ENCODE results near the gene NUDT1. TPM values are rescaled to one million over a fixed set of nuclear protein-coding genes. Genes with fewer than 3 reads are reported as not detected.

Gene NUDT1
- total RNA-seq, 1 donor from 2014 or later, result 10.2 TPM

DNA sequence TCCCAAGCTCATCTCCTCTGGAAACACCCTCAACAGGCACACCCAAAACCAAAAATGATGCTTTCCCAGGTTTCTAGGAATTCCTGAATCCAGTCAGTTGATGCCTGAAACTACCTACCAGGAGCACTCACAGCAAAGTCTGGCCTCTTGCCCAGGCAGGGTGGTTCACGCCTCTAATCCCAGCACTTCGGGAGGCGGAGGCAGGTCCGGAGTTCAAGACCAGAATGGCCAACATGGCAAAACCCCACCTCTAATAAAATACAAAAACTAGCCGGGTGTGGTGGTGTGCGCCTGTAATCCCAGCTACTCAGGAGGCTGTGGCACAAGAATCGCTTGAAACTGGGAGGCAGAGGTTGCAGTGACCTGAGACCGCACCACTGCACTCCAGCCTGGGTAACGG is 11.1 kb upstream of the NUDT1 start:
- Histone ChIP-seq H3K27me3 (ENCODE audit: low read depth) (no peaks in the 10 kb centered on the region), H3K4me1 (peaks cover 33% of the 10 kb centered on the region), H3K4me3 (no peak overlapping the region), H3K36me3 (peaks cover 56% of the 10 kb centered on the region), H3K9me3 (no peaks in the 10 kb centered on the region), H3K27ac (no peak overlapping the region)
- ATAC-seq, result no peak
- TF ChIP-seq, protein P1, sequence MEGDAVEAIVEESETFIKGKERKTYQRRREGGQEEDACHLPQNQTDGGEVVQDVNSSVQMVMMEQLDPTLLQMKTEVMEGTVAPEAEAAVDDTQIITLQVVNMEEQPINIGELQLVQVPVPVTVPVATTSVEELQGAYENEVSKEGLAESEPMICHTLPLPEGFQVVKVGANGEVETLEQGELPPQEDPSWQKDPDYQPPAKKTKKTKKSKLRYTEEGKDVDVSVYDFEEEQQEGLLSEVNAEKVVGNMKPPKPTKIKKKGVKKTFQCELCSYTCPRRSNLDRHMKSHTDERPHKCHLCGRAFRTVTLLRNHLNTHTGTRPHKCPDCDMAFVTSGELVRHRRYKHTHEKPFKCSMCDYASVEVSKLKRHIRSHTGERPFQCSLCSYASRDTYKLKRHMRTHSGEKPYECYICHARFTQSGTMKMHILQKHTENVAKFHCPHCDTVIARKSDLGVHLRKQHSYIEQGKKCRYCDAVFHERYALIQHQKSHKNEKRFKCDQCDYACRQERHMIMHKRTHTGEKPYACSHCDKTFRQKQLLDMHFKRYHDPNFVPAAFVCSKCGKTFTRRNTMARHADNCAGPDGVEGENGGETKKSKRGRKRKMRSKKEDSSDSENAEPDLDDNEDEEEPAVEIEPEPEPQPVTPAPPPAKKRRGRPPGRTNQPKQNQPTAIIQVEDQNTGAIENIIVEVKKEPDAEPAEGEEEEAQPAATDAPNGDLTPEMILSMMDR (IDR thresholded peaks at IDR 0.05), result no peak
- intact Hi-C loops (cut with DNase I), result no loop called here
- no peak for DNase-seq

DNA sequence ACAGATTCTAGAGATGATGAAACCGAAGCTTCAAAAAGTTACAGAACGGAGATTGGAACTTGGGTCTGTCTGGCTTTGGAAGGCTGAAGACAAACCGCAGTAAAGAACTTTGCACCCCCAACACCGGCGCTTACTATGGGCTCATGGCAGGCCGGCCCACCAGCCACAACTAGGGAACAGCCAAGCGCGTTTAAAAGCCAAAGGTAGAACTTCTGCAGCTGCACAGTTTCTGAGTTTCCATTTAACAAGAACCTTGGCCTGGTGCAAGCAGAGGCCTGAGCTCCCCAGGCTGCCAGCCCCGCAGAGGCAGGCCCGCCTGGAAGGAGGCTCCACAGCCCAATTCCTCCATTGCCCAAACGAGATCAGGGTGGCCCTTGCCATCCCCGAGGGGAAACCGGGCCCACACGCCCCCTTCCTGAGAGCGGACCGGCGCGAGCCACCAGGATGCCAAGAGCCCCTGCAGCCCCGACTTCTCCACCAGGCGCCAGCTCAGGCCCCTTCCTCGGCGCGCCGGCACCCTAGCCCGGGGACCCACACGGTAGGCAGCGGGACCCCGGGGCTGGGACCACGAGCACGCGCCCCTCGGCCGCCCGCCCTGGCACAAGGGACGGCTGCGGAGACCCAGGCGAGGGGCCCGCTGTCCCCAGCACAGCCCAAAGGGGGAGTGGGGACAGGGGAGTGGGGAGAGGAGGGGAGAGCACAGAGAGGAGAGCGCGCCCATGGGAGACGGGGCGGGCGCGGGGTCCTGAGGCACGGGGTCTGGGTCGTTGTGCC is 9.8 kb upstream of the NUDT1 start:
- intact Hi-C loops (cut with DNase I), result no loop called here
- peak overlapping the region; percentile 82 for H3K27ac ChIP-seq
- peaks cover 32% of the 10 kb centered on the region for H3K4me1 ChIP-seq
- H3K4me3 ChIP-seq, result peak overlapping the region; percentile 98
- H3K27me3 ChIP-seq (ENCODE audit: low read depth), result no peaks in the 10 kb centered on the region
- peaks cover 51% of the 10 kb centered on the region for H3K36me3 ChIP-seq
- TF ChIP-seq, protein P1 (IDR thresholded peaks at IDR 0.05), result no peak
- peak; percentile 60 to 69 for ATAC-seq
- no peak for DNase-seq
- no peaks in the 10 kb centered on the region for H3K9me3 ChIP-seq

DNA sequence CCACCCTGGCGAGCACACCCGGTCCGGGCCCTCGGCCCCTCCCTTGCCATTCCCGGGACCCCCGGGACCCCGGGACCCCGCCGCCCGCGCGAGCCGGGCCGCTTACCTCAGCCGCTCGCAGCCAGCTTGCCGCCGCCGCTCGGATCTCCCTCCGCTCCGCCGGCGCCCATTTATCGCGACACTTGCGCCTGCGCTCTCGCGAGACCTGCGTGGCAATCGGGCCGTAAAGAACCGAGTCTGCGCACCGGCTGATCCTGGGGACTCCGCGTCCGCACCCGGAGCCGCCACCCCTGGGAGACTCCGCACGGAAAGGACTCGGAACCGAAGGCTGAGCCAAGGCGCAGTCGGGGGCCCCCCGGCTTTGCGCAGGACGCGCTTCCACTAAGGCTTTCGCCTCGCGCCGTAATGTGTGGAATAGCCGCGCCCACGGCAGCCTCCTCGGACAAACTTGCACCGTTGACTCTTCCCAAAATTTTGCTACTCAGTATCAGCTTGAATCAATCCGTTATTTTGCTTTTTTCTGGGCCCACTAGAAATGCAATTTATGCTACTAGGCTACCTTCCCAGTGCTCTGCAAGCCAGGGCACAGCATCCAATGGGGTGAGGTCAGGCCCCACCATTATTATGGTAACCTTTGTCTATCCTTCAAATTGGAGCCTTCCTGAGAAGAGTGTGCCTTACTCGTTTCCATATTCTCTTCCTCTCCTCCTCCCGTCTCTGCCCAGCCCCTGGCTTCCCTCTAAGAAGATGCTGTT is 9.1 kb upstream of the NUDT1 start, which contains the start of gene MAD1L1:
Gene MAD1L1 (minus strand): TSS at position 180 of the 755 bp plus-strand sequence. CDS start 2,812 bp downstream, outside the sequence.
- peak within 1 kb of the TSS; percentile 82 for H3K27ac ChIP-seq
- peak; percentile 92 for DNase-seq
- TF ChIP-seq, protein P1 (IDR thresholded peaks at IDR 0.05), result no peak
- H3K4me1 ChIP-seq, result peaks cover 38% of the 10 kb centered on the region
- H3K4me3 ChIP-seq, result peak within 1 kb of the TSS; percentile 98
- intact Hi-C loops (cut with DNase I), result no loop called here
- peaks cover 51% of the 10 kb centered on the region for H3K36me3 ChIP-seq
- ATAC-seq, result peak; percentile 89 to 94
- no peaks in the 10 kb centered on the region for H3K9me3 ChIP-seq
- no peaks in the 10 kb centered on the region for H3K27me3 ChIP-seq (ENCODE audit: low read depth)

DNA sequence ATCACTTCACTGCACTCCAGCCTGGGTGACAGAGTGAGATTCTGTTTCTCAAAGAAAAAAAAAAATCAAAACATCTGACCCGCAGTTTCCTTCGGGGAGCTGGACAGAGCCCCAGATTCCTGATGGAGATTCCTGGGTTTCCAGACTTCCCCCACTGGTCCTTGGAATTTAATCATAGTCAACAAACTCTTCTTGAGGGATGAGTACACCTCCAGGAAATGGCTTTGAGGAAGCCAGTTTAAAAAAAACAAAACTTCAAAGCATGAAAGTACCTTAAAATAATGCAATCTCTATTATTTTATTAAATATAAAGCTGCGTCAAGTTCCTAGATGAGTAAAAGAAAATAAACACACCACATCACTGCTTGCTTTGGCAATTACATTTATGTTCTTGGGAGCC is 8.1 kb upstream of the NUDT1 start:
- Histone ChIP-seq H3K27me3 (ENCODE audit: low read depth) (no peaks in the 10 kb centered on the region), H3K4me3 (no peak overlapping the region), H3K4me1 (peaks cover 40% of the 10 kb centered on the region), H3K27ac (no peak overlapping the region), H3K36me3 (peaks cover 53% of the 10 kb centered on the region), H3K9me3 (no peaks in the 10 kb centered on the region)
- TF ChIP-seq, protein P1 (IDR thresholded peaks at IDR 0.05), result no peak
- DNase-seq (no peak), ATAC-seq (no peak)
- intact Hi-C loops (cut with DNase I), result no loop called here

DNA sequence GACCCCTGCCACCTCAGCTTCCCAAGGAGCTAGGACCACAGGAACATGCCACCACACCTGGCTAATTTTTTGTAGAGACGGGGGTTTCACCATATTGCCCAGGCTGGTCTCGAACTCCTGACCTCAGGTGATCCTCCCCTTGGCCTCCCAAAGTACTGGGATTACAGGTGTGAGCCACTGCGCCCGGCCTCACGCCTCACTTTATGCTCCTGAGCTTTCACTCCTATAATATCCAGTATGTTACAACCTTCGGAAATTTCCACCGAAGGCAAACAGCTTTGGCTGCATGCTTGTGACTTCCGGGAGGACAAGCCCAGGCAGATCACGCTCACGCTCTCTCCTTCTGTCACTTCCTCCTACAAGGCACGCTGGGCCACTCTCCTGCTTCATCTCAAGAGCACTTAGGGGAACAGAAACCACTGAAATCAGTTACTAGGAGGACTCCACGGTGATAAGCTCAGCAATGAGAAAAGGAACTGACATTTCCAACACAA is 4.9 kb upstream of the NUDT1 start:
- ATAC-seq, result peak; percentile 81 to 84
- Histone ChIP-seq H3K4me1 (peaks cover 26% of the 10 kb centered on the region), H3K27me3 (ENCODE audit: low read depth) (no peaks in the 10 kb centered on the region), H3K9me3 (no peaks in the 10 kb centered on the region), H3K27ac (peak overlapping the region; percentile 82), H3K36me3 (peaks cover 50% of the 10 kb centered on the region), H3K4me3 (no peak overlapping the region)
- intact Hi-C loops (cut with DNase I), result no loop called here
- TF ChIP-seq, protein P1 (IDR thresholded peaks at IDR 0.05), result no peak
- peak; percentile 88 for DNase-seq
